ENCODE results near the gene FETUB.

DNA sequence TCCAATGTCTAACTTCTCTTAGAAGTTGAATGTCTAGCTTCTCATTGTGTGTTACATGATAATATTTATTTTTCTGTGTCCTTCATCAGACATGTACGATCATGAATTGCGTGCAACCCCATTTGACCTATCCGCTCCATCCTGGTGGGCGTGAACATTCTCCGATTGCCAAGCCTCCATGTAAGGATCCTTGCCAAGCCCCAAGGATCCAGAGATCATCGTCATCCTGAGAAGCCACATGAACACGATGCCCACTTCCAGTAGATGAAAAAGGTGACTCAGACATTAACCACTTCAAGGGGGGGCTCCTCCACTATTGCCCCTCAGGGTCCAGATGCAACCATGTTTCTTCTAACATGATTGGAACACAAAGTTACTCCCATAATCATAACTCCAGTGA, 51.5 kb downstream of the FETUB start:
- TF ChIP-seq, protein P1, sequence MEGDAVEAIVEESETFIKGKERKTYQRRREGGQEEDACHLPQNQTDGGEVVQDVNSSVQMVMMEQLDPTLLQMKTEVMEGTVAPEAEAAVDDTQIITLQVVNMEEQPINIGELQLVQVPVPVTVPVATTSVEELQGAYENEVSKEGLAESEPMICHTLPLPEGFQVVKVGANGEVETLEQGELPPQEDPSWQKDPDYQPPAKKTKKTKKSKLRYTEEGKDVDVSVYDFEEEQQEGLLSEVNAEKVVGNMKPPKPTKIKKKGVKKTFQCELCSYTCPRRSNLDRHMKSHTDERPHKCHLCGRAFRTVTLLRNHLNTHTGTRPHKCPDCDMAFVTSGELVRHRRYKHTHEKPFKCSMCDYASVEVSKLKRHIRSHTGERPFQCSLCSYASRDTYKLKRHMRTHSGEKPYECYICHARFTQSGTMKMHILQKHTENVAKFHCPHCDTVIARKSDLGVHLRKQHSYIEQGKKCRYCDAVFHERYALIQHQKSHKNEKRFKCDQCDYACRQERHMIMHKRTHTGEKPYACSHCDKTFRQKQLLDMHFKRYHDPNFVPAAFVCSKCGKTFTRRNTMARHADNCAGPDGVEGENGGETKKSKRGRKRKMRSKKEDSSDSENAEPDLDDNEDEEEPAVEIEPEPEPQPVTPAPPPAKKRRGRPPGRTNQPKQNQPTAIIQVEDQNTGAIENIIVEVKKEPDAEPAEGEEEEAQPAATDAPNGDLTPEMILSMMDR (IDR thresholded peaks at IDR 0.05; ENCODE audit: insufficient read depth, low read length), result no peak
- TF ChIP-seq POLR2AphosphoS5 (IDR thresholded peaks at IDR 0.05; ENCODE audit: low read depth) (no peak), GABPA (IDR thresholded peaks at IDR 0.05; ENCODE audit: low read depth) (no peak)
- TF ChIP-seq, protein P2, sequence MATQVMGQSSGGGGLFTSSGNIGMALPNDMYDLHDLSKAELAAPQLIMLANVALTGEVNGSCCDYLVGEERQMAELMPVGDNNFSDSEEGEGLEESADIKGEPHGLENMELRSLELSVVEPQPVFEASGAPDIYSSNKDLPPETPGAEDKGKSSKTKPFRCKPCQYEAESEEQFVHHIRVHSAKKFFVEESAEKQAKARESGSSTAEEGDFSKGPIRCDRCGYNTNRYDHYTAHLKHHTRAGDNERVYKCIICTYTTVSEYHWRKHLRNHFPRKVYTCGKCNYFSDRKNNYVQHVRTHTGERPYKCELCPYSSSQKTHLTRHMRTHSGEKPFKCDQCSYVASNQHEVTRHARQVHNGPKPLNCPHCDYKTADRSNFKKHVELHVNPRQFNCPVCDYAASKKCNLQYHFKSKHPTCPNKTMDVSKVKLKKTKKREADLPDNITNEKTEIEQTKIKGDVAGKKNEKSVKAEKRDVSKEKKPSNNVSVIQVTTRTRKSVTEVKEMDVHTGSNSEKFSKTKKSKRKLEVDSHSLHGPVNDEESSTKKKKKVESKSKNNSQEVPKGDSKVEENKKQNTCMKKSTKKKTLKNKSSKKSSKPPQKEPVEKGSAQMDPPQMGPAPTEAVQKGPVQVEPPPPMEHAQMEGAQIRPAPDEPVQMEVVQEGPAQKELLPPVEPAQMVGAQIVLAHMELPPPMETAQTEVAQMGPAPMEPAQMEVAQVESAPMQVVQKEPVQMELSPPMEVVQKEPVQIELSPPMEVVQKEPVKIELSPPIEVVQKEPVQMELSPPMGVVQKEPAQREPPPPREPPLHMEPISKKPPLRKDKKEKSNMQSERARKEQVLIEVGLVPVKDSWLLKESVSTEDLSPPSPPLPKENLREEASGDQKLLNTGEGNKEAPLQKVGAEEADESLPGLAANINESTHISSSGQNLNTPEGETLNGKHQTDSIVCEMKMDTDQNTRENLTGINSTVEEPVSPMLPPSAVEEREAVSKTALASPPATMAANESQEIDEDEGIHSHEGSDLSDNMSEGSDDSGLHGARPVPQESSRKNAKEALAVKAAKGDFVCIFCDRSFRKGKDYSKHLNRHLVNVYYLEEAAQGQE (IDR thresholded peaks at IDR 0.05; ENCODE audit: insufficient replicate concordance, low read depth), result no peak
